HuH-7 (cell line): ENCODE data around the gene MACO1.
"Not testable (repeated sequence)": the region's sequence is repeated elsewhere in the genome, so short reads cannot be mapped to it uniquely, and the experiment has no call there.

Experiments
- DNase-seq: peaks from one replicate; pipeline ENCODE4 v3.0.0; 2011; ENCODE audit warnings: low spot score

MACO1 gene

DNA sequence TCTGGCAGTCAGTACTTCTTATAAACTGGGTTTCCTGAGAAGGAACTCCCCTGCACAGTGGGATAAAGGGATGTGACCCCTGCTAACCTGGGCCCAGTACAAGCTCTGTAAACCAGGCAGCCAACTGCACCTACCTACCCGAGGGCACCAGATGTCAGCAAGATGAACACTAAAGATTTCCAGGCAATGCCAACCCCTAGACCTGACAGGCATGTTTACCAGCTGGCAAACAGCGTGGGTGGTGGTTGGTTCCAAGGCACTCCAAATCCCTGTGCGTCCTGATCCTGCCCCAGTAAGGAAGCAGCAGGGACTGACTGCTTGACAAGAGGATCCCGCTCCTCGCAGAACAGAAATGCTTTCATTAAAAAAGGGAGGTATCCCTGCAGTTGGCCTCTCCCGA is 7.5 kb upstream of the MACO1 start:
- not testable (repeated sequence) for DNase-seq

DNA sequence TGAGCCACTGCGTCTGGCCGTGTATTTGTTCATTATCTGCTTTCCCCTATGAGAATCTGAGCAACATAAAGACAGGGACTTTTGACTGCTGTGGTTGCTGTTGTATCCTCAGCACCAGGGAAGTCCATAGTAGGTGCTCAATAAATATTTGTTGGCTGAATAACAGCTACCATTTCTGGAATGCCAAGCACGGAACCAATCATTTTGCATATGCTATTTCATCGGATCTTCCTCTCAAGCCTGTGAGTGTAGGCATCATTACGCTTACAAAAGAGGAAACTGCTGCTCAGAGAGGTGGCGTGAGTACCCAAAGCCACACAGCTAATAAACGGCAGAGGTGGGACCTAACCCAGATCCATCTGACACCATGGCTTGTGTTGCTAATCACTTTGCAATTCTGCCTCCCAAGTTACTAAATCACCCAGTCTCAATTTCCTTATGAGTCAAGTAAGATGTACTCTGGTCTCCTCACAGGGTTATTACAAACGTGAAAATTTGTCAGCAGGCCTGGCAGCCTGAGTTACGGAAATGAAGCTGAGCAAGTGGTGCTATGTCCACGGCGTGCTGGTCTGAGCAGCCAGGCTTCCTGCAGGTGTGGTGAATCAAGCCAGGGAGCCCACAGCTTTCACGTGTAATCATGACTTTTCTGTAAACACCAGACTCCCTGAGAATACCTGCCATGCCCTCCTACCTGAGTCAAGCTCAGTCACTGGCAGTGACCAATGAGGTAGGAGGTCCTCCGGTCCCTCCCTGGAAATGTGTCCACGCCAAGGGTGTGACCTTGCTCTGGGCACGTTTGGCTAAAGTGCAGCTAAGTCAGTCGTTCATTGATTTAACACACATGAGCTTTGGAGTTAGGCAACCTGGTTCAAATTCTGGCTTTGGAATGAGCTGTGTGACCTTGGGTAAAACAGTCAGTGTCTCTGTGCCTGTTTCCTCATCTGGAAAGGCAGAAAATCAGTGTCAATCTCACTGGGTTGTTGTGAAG is 5.3 kb upstream of the MACO1 start:
- no peak for DNase-seq

DNA sequence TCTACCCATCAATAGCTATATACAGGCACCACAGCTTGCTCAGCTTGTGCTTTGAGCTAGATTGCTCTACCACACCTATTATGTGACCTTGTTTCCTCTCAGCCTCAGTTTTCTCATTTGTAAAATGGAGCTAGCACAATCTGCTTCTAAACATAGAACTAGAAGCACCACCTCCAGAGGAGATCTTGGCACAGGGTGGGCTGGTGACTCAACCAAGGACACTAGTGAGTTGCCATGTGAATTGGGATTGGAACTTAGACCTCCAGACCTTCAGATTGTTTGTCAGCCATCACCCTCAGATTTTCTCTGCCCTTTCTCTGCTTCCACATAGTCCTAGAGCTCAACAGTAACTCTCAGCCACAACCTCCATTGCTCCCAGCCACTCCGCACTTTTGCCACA is 3.0 kb upstream of the MACO1 start:
- no peak for DNase-seq

DNA sequence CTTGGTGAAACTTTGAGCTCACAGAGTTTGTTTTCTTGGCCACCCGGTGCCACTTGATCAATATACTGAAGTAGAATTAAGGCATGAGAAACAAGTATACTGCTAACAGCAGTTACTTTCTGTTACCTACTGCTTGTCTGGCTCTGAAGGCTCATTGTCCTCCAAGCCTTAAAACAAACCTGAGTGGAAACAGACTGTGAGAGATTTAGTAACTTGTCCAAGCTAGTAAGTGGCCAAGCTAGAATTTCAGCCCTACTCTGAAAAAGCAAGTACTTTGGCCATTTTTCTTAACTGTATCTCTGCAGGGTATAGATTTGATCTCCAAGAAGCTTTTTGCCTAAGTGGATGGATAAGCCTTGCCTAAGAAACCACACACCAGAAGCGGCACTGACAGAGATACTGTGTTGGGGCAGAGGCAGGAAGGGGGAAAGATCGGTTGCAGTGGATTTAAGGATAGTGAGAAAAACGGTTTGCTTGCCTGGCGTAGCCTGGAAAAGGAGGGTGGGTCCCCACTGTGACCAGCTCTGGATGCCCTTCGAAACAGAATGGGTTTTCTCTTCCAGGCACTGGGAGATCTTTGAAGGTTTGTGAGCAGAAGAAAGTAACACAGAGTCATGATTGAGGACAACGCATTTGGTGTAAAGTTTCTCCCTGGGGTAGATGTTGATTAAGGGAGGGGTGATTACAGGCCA is 2.1 kb upstream of the MACO1 start:
- DNase-seq, result no peak

DNA sequence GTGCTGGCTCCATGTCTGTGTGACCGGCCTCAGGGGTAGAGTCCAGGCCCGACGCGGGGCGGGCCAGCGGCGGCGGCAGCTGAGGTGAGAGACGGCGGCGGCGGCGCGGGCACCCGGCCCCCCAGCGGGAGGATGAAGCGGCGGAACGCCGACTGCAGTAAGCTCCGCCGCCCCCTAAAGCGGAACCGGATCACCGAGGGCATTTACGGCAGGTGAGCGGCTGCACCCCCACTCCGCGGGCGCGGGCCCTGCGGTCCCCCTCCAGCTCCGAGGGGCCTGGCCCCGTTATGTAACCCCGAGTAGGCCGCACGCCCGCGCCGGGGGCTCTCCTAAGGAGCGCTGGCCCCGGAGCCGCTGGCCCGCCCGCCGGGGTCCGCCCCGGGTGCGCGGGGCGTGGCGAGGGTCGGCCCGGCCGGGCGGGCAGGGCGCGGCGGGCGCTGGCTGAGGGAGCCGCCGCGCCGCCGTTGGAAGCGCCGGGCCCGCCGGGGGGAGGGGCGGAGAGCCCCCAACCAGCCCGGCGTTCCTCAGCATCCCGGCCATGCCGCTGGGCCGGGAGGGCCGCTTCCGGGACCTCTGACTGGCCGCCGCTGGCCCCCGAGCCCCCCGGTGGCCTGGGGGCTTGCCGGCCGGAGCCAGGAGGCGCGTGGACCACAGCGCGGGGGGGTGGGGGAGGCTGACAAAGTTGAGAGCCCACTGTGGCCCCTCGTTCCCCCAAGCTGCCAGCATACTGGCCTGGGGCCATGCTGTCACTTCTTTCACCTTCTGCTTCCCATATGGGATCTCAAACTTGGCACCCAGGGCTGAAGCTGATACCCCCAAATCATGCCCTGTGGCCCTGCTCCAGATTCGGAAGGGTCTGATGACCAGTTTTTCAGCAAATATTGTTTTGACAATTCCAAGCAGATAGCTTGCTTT is 527 bp downstream of the MACO1 start:
- DNase-seq, result peak; percentile 32

DNA sequence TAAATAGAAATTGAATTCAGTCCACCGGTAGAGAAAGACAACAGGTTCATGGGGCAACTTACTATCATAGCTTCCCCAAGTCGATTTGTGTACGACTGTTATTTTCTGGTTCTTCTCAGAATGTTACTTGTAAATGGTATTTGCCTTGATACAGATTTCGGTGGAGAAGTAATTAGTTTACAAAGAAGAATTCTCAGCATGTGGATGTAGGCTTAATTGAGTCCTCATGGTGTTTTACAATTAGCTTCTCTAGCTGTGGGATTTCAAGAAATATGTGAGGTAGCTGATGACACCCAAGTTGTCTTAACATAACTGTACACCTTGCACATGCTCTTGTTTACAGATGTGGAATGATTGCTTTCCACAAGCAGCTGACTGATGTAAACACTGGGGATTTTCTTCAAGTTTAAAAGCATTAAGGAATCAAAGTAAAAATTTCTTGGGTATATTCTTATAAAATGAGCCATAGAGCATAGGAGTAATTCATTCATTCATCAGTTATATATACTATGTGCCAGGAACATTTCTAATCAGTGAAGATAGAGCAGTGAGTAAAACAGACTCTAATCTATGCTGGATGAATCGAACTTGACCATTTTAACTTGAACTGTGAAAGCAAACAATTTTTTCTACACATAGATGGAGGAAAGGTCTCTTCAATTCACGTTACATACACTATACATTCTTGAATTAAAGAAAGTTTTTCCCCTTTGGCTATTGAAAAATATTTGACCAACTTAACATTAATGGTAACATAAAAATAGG is 1.4 kb downstream of the MACO1 start:
- no peak for DNase-seq

DNA sequence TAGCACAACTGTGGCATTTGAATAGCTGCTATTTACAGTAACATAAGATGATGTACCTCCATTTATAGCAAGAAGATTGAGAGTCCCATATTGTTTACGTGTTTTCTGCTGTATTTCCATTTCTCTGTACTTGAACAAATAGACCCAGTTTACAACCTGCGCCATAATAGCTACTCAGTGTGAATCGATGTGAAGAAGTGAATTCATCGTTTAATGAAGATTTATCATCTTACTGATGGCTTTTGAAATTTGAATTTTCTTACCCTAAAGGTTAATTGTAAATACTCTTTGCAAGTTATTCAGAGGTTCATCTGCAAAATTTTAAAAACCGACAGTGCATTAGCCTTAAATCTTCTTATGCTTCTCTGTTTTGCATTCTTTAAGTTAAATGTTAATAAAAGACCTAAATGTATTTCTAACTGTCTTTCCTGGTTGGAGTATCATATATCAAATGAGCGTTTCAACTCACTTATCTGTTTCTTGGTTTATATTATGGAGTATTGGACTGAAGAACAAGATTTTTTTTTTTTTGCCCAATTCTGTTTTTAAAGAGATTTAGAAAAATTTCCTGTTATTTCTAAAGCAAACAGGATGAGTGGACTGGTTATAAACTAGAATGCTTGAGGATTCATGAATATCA is 2.2 kb downstream of the MACO1 start:
- no peak for DNase-seq

DNA sequence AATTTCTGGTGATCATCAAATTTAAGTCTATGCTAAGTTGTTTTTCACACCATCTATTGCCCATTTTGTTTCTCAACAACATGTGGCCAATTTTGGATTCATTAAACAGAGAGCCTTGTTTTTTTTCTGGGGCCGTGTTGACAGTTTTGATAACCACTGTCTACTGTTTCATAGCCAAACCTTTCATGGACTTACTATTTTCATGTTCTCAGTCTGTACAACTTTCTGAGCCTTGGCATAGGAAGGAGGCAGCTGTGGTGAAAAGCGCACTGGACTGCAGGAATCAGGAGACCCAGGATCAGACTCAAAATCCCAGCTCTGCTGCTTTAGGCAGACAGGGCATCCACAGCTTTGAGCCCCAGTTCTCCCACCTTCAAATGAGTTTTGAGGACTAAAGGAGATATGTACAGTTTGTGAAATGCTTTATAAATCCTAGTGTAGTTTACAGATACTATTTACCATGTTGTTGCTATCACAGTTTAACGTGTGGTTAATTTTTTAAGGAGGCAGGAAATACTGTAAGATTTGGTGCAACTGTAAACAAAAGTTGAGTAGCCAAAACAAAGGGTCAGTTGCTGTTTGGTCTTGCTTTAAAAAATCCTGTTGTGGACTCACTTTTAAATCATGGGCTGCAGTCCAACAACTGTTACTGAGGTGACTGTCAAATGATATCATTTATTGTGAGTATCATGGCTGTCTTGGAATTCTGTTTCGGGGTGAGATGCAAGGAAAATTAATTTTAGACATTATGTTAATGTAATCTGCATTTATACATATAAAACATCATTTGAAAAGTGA is 2.9 kb downstream of the MACO1 start:
- DNase-seq, result no peak

DNA sequence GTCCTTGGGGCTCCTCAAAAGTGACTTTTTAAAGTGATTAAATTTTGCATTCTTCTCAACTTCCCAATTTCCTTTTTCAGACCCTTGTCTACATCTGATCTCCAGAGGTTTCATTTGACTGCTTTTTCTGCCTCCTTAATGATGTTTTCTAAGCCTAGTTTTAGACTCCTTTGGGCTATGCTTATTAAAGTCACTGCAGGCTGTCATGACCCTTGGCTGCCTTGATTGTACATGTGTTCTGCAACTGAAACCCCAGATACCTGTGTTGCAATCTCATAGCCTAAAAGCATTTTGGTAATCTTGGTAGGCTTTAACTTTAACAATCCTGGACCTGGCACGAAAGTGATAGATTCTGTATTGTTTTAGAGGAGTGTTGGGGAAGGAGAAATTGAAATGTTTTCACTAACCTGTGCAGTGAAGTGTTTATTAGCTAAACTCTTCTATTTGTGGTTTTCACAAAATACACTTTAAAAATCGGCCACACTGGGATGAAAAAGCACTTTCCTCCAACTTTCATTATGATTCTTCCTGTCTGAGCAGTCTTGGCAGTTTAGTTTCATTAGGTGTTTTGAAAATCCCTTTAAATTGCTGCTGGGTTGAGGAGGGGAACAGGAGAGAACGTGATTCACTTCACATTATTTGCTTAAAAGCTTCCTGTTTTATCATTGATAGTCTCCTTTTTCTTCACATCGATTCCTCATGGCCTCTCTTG is 4.9 kb downstream of the MACO1 start:
- no peak for DNase-seq

DNA sequence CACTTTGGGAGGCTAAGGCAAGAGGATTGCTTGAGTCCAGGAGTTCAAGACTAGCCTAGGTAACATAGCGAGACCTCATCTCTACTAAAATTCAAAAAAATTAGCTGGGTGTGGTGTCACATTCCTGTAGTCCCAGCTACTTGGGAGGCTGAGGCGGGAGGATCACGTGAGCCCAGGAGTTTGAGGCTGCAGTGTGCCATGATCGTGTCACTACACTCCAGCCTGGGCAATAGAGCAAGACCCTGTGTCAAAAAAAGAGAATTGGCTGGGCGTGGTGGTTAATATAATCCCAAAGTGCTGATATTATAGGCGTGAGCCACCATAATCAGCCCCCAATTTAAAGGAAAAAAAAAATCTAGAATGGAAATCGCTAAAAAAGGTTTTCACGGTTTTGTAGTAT is 7.0 kb downstream of the MACO1 start:
- DNase-seq, result no peak

DNA sequence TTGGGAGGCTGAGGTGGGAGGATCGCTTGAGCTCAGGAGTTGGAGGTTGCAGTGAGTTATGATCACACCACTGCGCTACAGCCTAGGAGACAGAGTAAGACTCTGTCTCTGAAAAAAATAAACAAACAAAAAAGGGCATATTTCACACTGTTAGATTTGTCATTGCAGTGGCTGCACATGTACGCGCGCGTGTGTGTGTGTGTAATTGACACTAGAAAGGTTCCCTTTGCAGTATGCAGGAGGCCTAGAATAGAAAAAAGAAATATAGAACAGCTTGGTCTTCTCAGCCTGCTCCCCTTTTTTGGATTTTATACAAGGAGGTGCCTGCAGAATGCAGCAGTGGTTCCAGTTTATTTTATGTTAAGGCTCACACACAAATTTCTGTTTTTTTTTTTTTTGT is 8.6 kb downstream of the MACO1 start:
- no peak for DNase-seq

DNA sequence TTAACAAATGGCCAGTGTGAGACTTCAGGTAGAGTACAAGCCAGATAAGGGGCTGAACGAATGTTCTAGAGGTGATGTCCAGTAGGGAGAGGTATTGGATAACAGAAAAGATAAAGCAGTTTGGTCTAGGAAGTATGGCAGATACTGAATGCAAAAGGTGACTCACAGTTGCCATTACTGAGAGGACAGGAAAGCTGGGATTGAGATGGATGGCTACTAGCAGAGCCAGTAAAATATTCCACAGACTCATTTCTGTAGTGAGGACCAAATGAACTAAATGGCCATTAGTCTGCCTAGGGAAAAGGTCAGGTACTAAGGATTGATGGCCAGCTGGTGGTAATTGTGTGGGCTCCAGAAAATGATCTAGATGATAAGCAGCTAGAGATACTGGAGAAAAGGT is 11.5 kb downstream of the MACO1 start:
- no peak for DNase-seq

DNA sequence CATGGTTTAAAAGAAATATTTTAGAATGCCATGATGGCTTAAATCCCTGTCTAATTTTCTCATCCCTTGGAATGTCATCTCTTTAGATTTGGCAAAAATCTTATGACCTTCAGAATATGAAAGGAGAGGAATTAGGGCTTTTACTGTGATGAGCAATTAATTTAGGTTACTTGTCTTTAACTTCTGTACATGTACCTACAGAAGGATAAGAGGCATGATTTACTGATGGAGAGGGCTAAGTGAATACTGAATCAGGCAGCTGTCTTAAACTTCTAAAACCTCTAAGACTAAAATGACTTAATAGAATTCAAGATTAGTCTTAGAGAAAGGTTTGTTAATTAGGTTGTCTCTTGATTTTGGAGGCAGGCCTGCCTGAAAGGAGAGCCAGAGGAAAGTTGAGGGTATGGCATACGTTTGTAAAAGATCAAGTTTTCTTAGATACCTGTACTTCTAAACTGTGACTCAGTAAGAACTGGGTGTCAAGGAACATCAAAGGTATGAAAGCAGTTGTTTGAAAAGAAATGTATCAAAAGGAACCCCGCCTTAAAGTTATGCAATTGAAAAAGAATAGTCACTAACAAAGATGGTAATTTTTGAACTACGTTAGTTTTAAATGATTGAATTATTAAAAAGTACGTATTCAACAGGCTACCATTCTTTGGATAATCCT is 12.5 kb downstream of the MACO1 start:
- DNase-seq, result no peak

DNA sequence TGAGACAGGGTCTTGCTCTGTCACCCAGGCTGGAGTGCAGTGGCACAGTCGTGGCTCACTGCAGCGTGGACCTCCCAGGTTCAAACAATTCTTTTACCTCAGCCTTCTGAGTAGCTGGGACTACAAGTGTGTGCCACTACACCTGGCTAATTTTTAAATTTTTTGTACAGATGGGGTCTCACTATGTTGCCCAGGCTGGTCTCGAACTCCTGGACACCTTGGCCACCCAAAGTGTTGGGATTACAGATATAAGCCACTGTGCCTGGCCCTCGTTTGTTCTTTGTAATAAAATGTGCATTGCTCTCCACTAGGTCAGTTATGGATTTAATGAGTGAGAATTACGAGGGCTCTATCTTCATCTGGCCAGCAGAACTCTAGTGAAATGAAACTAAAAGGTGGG is 13.9 kb downstream of the MACO1 start:
- not testable (repeated sequence) for DNase-seq

DNA sequence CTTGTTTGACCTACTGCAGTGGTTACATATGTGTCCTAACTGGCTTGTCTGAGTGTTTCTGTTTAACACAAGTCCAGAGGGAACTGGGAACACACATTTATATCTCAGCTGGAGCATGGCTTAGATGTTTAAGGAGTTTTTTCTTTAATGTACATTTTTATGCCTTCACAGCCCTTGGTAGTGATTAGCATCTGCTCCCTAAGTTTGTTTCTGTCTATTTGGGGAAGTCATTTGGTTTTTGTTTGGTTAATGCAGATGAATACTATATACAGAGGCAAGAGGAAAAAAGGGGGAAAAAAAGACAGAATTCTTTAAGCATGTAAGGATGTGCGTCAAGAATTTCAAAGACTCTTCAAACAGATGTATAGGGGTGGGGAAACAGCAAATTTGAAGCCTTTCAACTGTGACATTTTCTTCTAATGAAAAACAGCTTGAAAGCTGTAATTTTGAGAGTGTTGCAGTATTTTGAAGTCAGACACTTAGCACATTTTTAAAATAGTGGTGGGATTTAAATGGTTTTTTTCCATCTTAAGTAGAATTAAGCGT is 15.4 kb downstream of the MACO1 start:
- no peak for DNase-seq

DNA sequence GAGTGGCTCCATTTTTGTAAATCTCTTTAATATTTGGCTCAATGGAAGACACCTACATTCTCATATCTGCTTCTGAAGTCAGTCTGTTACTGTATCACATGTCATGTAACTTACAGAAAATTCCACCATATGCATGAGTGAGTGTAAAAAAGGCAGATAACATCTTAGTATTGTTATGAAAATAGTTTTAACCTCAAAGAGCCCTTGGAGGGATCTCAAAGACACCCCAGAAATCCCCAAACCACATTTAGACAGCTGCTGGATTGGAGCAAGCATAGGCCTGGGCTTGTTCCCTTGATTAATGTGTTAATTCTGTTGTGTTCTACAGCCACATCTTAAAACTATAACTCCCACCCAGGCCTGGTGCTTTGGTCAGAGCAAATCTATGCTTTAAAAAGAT is 16.9 kb downstream of the MACO1 start:
- no peak for DNase-seq

DNA sequence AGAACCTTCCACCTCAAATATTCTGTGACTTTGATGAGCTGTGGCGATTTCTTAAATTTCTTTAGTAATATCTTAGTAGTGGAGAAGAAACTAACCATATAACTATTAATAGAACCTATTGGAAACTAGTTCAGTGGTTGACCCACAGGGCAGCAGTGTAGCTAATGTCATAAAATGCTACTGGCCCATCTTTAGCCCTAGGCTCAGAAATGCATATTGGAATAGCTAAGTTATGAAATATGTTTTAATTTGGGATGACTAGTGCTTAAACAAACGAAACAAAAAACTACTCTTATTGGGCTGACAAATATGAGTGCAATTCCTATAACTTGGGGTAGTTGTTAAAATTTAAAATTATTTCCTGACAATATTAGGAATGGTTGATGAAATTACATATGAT is 20.2 kb downstream of the MACO1 start:
- DNase-seq, result no peak

DNA sequence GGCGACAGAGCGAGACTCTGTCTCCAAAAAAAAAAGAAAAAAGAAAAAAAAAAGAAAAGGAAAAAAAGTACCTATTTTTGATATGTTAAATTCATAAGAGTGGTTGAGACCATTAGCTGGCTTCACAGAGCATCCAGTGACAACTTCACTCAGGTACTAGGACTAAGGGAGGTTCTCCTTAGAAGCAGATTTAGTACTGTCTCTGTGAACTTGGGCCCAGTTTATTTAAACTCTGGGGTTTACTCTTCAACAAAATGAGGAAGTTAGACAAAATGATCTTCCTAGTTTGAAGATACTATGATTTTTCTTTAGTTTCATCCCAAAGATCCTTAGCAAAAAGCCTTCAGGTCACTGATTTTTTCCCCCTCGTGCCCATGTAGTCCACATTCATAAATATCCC is 21.2 kb downstream of the MACO1 start:
- DNase-seq, result no peak

DNA sequence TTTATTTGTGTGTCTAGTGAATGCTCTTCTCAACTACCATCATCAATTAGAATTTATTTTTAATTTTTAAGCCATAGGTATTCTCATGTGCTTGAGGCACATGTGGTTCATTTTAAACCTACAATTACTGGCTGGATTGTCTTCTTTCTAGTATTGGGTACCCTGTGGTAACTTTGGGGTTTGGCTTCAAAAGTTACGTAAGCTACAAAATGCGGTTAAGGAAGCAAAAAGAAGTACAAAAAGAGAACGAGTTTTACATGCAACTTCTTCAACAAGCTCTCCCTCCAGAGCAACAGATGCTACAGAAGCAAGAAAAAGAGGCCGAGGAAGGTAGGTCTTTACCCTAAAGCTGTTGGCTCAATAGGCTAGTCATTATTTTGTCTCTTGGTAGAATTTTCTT is 25.8 kb downstream of the MACO1 start:
- DNase-seq, result no peak
